ENCODE measurements around the gene KIF26A.

KIF26A gene

GRCh38 chr14:104145826-104146601, 7.6 kb downstream of the KIF26A start:
- no peak for DNase-seq (ENCODE audit: low read depth)
- no peak for TF ChIP-seq CTCF (IDR thresholded peaks at IDR 0.05; ENCODE audit: low read length, missing control alignments)
- no peak overlapping the region for H3K4me3 ChIP-seq (replicated peaks; ENCODE audit: low read depth, low read length)

- no peak for DNase-seq (ENCODE audit: low read depth)
- H3K4me3 ChIP-seq (replicated peaks; ENCODE audit: low read depth, low read length): no peak overlapping the region
- TF ChIP-seq CTCF (IDR thresholded peaks at IDR 0.05; ENCODE audit: low read length, missing control alignments): no peak
Observed at GRCh38 chr14:104146651-104147345, 8.4 kb downstream of the KIF26A start.

- no peak for DNase-seq (ENCODE audit: low read depth)
- no peak overlapping the region for H3K4me3 ChIP-seq (replicated peaks; ENCODE audit: low read depth, low read length)
- TF ChIP-seq CTCF (IDR thresholded peaks at IDR 0.05; ENCODE audit: low read length, missing control alignments): no peak
Observed at GRCh38 chr14:104147346-104148125, 9.1 kb downstream of the KIF26A start.

GRCh38 chr14:104148433-104149277, 10.3 kb downstream of the KIF26A start:
- DNase-seq (ENCODE audit: low read depth): no peak
- H3K4me3 ChIP-seq (replicated peaks; ENCODE audit: low read depth, low read length): no peak overlapping the region
- no peak for TF ChIP-seq CTCF (IDR thresholded peaks at IDR 0.05; ENCODE audit: low read length, missing control alignments)

- no peak for DNase-seq (ENCODE audit: low read depth)
- H3K4me3 ChIP-seq (replicated peaks; ENCODE audit: low read depth, low read length): no peak overlapping the region
- no peak for TF ChIP-seq CTCF (IDR thresholded peaks at IDR 0.05; ENCODE audit: low read length, missing control alignments)
Observed at GRCh38 chr14:104149278-104149595, 10.8 kb downstream of the KIF26A start.

GRCh38 chr14:104149617-104150135, 11.3 kb downstream of the KIF26A start:
- no peak for DNase-seq (ENCODE audit: low read depth)
- TF ChIP-seq CTCF (IDR thresholded peaks at IDR 0.05; ENCODE audit: low read length, missing control alignments): no peak
- no peak overlapping the region for H3K4me3 ChIP-seq (replicated peaks; ENCODE audit: low read depth, low read length)

All from fibroblast of pulmonary artery (primary cell).